ENCODE measurements around the gene MAPK1IP1L.

- no peak for TF ChIP-seq CTCF (IDR thresholded peaks at IDR 0.05; ENCODE audit: insufficient read depth, low read length)
- TF ChIP-seq REST (IDR thresholded peaks at IDR 0.05; ENCODE audit: insufficient replicate concordance, low read depth) = no peak
- TF ChIP-seq POLR2AphosphoS5 (IDR thresholded peaks at IDR 0.05; ENCODE audit: low read depth) = no peak
- no peak for TF ChIP-seq GABPA (IDR thresholded peaks at IDR 0.05; ENCODE audit: low read depth)
- TF ChIP-seq SPI1 (IDR thresholded peaks at IDR 0.05; ENCODE audit: borderline replicate concordance, low read depth) = no peak
Observed at GRCh38 chr14:55051165-55051422, 353 bp upstream of the MAPK1IP1L start.
